Measurements from ENCODE around the gene CHD9NB.
A peak's percentile ranks its signal among the peaks of the same experiment; 100 is the strongest.

Gene CHD9NB

GRCh38 chr16:53024045-53024444 lies 28.7 kb downstream of the CHD9NB start:
- no peak for TF ChIP-seq CTCF (conservative IDR thresholded peaks at IDR 0.05; ENCODE audit: low read depth, low read length)
- H3K4me3 ChIP-seq (ENCODE audit: low read length), result no peak overlapping the region
- no peak for DNase-seq (ENCODE audit: low read depth)

GRCh38 chr16:53022374-53022773 lies 30.3 kb downstream of the CHD9NB start:
- no peak overlapping the region for H3K4me3 ChIP-seq (ENCODE audit: low read length)
- DNase-seq (ENCODE audit: low read depth), result peak; percentile 8
- peak; percentile 65 for TF ChIP-seq CTCF (conservative IDR thresholded peaks at IDR 0.05; ENCODE audit: low read depth, low read length)

GRCh38 chr16:53018834-53019416 lies 33.8 kb downstream of the CHD9NB start:
- TF ChIP-seq CTCF (conservative IDR thresholded peaks at IDR 0.05; ENCODE audit: low read depth, low read length), result no peak
- DNase-seq (ENCODE audit: low read depth), result no peak
- H3K4me3 ChIP-seq (ENCODE audit: low read length), result no peak overlapping the region

- no peak for DNase-seq (ENCODE audit: low read depth)
- TF ChIP-seq CTCF (conservative IDR thresholded peaks at IDR 0.05; ENCODE audit: low read depth, low read length), result no peak
- no peak overlapping the region for H3K4me3 ChIP-seq (ENCODE audit: low read length)
Observed at GRCh38 chr16:53014287-53014686, 38.4 kb downstream of the CHD9NB start.

- no peak for DNase-seq (ENCODE audit: low read depth)
- TF ChIP-seq CTCF (conservative IDR thresholded peaks at IDR 0.05; ENCODE audit: low read depth, low read length), result no peak
- no peak overlapping the region for H3K4me3 ChIP-seq (ENCODE audit: low read length)
Observed at GRCh38 chr16:53007095-53007494, 45.6 kb downstream of the CHD9NB start.

GRCh38 chr16:52997922-52998321 lies 54.8 kb downstream of the CHD9NB start:
- no peak overlapping the region for H3K4me3 ChIP-seq (ENCODE audit: low read length)
- TF ChIP-seq CTCF (conservative IDR thresholded peaks at IDR 0.05; ENCODE audit: low read depth, low read length), result no peak
- no peak for DNase-seq (ENCODE audit: low read depth)

- no peak for DNase-seq (ENCODE audit: low read depth)
- no peak overlapping the region for H3K4me3 ChIP-seq (ENCODE audit: low read length)
- no peak for TF ChIP-seq CTCF (conservative IDR thresholded peaks at IDR 0.05; ENCODE audit: low read depth, low read length)
Observed at GRCh38 chr16:52994942-52995341, 57.8 kb downstream of the CHD9NB start.
